GM12873 (cell line): Measurements from ENCODE around the gene USP10.

Experiments used
- TF ChIP-seq, protein P1 (sequence below): IDR thresholded peaks from 2 replicates; pipeline ENCODE4 v1.5.1; 2012; ENCODE audit warnings: low read depth, mild to moderate bottlenecking, moderate library complexity, low read length, control low read depth; ENCODE audit not compliant: insufficient read depth; ENCODE audit errors: missing control alignments

USP10 gene

DNA sequence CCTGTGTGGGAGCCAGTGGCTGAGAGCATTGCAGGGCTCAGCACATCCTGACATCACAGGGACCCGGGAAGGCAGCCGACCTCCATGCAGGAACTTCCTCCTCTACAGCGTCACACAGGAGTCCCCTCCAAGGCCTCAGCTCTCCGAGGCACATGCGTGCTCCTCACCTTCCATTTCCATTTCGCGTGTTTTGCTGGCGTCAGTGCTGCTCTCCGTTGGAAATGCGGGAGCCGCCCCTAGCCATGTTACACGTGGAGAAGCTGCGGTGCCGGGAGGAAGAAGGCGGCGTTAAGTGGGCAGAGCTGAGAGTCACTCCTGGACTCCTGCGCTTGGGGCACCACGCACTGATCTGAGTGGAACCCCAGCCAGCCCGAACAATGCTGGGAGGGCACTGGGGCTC is 94.8 kb downstream of the USP10 start:
- TF ChIP-seq, protein P1, sequence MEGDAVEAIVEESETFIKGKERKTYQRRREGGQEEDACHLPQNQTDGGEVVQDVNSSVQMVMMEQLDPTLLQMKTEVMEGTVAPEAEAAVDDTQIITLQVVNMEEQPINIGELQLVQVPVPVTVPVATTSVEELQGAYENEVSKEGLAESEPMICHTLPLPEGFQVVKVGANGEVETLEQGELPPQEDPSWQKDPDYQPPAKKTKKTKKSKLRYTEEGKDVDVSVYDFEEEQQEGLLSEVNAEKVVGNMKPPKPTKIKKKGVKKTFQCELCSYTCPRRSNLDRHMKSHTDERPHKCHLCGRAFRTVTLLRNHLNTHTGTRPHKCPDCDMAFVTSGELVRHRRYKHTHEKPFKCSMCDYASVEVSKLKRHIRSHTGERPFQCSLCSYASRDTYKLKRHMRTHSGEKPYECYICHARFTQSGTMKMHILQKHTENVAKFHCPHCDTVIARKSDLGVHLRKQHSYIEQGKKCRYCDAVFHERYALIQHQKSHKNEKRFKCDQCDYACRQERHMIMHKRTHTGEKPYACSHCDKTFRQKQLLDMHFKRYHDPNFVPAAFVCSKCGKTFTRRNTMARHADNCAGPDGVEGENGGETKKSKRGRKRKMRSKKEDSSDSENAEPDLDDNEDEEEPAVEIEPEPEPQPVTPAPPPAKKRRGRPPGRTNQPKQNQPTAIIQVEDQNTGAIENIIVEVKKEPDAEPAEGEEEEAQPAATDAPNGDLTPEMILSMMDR: no peak

GRCh38 chr16:84795329-84796053 is 95.7 kb downstream of the USP10 start:
- TF ChIP-seq, protein P1: no peak

DNA sequence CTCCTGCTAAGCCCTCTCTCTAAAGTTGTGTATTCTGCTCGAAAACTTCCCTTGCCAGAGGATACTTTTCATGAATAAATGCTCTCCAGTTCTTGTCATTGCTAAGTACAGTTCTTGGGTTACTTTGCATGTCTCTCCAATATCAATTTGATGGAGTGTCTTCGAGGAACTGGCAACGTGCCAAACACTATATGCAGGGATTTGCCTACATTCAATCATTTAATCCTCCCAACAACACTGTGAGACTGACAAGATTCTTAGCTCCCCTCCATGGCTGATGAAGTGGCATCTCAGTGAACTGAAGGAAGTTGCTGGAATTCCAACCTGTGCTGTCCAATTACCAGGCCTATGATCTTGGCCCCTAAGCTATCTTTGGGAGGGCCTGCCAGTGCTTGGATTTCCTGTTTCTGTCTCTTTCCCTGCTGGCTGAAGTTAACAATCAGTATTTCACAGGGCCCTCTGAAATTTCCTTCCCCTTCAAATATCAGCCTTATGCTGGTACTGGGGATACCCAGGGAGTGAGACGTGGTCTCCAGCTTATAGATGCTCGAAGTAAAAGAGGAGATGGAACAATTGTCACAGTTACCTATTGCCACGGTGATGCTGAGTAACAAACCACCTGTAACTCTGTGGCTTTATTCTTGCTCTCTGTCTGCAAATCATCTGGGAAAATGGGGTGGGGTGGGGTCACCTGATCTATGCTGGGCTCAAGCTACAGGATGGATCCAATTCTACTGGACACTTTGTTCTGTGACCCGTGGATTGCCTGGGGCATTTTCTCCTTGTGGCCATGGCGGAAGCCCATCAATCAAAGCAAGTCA is 100.6 kb downstream of the USP10 start:
- TF ChIP-seq, protein P1: no peak

GRCh38 chr16:84803146-84803545 is 103.3 kb downstream of the USP10 start:
- TF ChIP-seq, protein P1: no peak

DNA sequence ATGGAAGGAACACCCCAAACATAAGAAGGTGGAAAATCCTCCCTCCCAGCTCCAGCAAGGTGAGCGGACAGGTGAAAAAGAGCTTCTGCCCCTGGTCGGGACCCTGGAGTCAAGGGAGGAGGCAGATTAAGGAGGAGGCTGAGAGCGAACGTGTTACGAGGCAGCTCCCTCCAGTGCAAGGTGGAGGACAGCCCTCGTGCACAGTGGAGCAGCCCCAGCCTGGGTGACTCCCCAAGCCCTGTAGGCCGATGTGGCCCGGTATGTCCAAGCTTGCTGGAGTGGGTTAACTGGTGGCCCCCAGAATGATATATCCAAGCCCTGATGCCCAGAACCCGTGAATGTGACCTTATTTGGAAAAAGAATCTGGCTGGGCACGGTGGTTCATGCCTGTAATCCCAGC is 104.5 kb downstream of the USP10 start:
- TF ChIP-seq, protein P1: no peak

DNA sequence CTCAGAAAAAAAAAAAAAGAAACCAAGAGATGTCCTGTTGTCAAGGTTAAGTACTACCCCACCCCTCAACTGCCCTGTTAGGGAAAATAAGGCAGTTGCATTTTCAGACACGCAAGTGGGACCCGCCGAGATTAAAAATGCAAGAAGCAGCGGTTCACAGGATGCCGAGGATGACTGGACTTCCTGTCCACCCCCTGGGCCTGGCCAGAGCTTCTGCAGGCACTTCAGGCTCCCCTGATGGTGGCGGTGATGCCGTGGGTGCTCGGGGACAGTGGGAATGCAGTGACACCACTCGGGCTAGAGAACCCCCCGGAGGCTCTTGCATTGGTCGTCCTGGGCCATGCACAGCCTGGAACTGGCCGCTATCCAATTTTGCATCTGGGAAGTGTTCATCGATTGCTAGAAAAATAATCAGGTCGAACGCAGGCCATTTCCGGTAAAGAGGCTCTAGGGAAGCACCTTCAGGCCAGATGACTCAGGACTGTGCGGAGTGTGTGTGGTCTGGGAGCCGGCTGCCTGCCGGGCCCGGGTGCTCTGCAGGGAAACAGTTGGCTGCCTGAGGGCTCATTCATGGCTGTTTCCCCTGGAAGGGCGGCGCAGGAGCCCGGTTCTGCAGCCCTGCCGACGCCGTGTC is 106.6 kb downstream of the USP10 start:
- TF ChIP-seq, protein P1: no peak

DNA sequence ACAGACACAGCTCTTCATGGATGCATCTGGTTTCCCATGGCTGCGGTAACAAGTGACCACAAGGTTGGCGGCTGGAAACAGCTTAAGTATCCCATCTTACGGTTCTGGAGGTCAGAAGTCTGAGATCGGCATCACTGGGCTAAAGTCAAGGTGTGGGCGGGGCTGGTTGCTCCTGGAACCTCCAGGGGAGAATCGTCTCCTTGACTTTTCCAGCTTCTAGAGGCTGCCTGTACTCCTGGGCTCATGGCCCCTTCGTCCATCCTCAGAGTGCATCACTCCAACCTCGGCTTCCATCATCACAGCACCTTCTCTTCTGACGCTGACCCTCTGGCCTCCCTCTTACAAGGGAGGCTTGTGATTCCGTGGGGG is 107.1 kb downstream of the USP10 start:
- TF ChIP-seq, protein P1: no peak
